Middle frontal gyrus (tissue), 1 donor: ENCODE measurements around the gene IGSF3.

Source experiments
- DNase-seq: peaks from one replicate; pipeline ENCODE4 v3.0.0-alpha.2; 2015; ENCODE audit warnings: low spot score; ENCODE audit errors: extremely low spot score

The IGSF3 gene

GRCh38 chr1:116560704-116561490 is 106.6 kb downstream of the IGSF3 start:
- DNase-seq = no peak

GRCh38 chr1:116559304-116559761 is 108.2 kb downstream of the IGSF3 start:
- DNase-seq = no peak

GRCh38 chr1:116558571-116558970 is 109.0 kb downstream of the IGSF3 start:
- DNase-seq = no peak

- no peak for DNase-seq
These were observed 109.4 kb downstream of the IGSF3 start for GRCh38 chr1:116558140-116558549.

GRCh38 chr1:116557323-116557878 is 110.1 kb downstream of the IGSF3 start:
- no peak for DNase-seq

- no peak for DNase-seq
These were observed 111.1 kb downstream of the IGSF3 start for GRCh38 chr1:116556289-116557006.

GRCh38 chr1:116554924-116555323 is 112.6 kb downstream of the IGSF3 start:
- DNase-seq = no peak

- no peak for DNase-seq
These were observed 114.0 kb downstream of the IGSF3 start for GRCh38 chr1:116553386-116554115.

- DNase-seq = no peak
These were observed 121.1 kb downstream of the IGSF3 start for GRCh38 chr1:116546354-116546977.

GRCh38 chr1:116545359-116545705 is 122.2 kb downstream of the IGSF3 start:
- DNase-seq = no peak

- no peak for DNase-seq
These were observed 122.8 kb downstream of the IGSF3 start for GRCh38 chr1:116544588-116545358.

- no peak for DNase-seq
These were observed 127.4 kb downstream of the IGSF3 start for GRCh38 chr1:116540088-116540487.

- no peak for DNase-seq
These were observed 129.0 kb downstream of the IGSF3 start for GRCh38 chr1:116538544-116538943.

GRCh38 chr1:116537898-116538297 is 129.6 kb downstream of the IGSF3 start:
- no peak for DNase-seq

GRCh38 chr1:116537040-116537831 is 130.3 kb downstream of the IGSF3 start:
- no peak for DNase-seq

- DNase-seq = no peak
These were observed 133.4 kb downstream of the IGSF3 start for GRCh38 chr1:116534014-116534739.

- no peak for DNase-seq
These were observed 134.1 kb downstream of the IGSF3 start for GRCh38 chr1:116533429-116533820.

GRCh38 chr1:116532671-116533428 is 134.7 kb downstream of the IGSF3 start:
- no peak for DNase-seq
